GM21786 (cell line): Measurements from ENCODE around the gene KRT7.

Experiments
- ATAC-seq: cut with Tn5 transposase; IDR thresholded peaks from one replicate; pipeline ENCODE4 v1.9.1; 2021; ENCODE audit not compliant: unreplicated experiment

Gene KRT7

DNA sequence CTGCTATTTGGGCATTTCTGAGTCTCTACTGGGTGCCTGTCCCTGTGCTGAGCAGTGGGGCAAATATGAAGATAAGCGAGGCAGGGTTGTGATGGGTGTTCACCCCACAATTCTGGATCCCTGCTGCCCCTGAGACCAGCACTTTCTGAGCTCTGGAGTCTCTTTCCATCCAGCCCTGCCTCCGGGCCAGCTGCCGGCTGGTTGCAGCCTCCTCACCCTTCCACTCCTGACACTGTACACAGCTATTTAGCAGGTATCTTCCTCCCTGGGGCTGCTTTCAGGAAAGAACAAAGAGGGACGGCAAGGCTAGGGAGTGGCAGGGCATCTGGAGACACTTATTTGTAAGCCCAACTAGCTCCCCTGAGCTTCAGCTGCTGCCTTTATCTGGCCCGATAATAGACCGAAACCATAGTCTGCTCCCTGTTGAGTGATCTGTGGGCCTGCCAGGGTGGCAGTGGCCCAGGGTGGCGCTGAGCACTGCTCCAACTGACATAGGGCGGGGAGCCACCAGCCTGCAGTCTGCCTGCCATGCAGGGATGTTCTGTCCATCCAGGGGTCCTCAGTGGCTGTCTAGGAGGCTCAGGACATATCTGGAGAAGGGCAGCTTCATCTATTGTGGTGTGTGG lies 33.6 kb upstream of the KRT7 start:
- ATAC-seq, result no peak

DNA sequence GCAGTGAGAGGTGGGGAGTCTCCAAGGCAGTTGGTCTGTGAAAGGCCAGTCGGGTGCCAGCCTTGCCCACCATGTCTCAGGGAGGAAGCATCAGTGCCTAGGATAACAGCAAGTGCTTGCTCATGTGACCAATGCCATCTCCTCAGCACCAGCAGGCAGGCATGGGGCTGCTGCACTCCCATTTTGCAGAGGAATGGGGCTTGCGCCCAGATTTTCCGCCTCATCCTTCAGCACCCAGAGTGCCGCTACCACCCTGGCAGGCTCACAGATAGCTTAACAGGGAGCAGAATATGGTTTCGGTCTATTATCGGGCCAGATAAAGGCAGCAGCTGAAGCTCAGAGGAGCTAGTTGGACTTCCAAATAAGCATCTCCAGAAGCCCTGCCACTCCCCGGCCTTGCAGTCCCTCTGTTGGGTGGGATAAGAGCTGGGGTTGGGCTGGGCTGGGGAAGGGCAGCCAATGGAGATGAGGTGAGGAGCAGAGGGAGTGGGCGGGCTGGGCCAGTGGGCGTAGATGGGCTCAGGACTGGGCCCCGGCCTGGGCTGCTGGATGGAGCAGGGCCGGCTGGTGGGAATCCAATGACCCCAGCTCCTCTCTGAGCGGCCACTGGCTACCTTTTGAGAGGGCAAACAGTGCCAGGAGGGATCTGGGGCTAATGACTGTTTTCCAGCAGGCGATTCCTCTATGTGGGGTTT lies 32.8 kb upstream of the KRT7 start:
- ATAC-seq, result no peak

GRCh38 chr12:52200781-52201450 lies 32.1 kb upstream of the KRT7 start:
- no peak for ATAC-seq

DNA sequence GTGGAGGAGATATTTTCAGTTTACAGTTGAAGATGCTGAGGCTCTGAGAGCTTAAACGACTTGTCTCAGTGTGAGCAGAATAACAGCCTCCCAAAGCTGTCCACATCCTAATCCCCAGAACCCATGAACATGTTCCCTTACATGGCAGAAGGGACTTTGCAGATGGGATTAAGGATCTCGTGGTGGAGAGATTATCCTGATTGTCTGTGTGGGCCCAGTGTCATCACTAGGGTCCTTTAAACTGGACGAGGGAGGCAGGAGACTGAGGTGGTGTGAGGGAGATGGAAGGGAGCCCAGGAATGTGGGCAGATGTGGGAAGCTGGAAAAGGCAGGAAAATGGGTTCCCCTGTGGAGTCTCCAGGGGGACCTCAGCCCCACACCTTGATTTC lies 31.6 kb upstream of the KRT7 start:
- no peak for ATAC-seq

- ATAC-seq, result no peak
These were observed 30.5 kb upstream of the KRT7 start for GRCh38 chr12:52202361-52203078.

- no peak for ATAC-seq
These were observed 29.7 kb upstream of the KRT7 start for GRCh38 chr12:52203079-52203921.

DNA sequence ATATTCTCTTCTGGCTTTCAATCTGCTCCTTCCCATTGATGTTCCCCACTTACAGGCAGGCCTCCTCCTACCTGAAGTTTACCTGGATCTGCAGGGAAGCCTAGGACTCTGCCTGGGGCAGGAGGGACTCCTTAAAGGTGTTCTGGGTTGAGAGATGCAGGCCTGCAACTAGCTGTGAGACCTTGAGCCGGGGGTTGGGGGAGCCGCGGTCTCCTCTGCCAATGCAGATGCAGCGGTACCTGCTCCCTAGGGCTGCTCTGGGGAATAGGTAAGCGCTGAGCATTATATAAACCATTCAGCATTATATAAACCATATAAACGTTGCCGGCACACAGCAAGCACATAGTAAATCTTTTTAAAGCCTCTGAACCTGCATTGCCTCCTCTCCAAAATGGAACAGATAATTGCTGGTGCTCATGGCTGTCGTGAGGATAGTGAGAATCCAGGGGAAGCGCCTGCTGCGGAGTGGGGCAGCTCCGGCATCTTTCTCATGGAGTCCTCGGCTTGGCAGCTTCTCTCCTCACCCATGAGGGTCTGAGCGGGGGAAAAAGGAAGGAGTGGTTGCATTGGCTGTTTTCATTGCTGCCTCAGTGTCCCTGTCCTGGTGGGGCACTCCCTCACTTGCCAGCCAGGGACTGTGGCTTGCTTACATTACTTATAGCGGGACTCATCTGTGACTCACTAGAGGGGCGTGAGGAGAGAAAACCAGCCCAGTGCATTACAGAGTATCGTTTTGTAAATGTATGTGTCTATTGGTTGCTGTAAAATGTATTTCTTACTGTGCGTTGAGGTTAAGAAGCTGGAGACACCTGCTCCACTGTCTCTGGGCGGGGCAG lies 28.7 kb upstream of the KRT7 start:
- no peak for ATAC-seq

DNA sequence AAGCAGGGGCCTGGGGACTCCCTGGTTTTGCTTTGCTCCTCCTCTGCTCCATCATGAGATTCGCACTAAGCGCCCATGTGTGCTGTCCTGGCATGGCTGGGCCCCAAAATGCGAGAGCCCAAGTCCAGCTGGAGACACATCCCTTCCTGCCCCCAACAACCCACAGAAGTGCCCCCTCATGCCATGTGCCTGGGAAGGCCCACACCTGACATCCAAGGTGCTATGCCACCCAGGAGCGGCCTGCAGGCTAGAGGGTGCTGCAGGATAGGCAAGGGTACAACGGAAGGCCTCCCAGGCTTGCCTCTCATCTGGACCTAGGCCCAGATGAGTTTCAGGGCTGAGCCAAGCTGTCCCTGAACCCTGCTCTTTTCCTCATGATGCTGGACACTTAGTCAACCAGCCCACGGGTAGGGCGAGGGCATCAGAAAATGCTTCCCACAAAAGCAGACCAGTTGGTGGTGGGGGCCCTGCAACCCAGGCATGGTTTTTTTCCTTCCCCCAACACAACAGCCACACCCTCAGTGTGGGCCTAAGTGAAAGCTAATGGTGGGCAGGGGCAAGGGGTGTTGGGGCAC lies 28.0 kb upstream of the KRT7 start:
- no peak for ATAC-seq

DNA sequence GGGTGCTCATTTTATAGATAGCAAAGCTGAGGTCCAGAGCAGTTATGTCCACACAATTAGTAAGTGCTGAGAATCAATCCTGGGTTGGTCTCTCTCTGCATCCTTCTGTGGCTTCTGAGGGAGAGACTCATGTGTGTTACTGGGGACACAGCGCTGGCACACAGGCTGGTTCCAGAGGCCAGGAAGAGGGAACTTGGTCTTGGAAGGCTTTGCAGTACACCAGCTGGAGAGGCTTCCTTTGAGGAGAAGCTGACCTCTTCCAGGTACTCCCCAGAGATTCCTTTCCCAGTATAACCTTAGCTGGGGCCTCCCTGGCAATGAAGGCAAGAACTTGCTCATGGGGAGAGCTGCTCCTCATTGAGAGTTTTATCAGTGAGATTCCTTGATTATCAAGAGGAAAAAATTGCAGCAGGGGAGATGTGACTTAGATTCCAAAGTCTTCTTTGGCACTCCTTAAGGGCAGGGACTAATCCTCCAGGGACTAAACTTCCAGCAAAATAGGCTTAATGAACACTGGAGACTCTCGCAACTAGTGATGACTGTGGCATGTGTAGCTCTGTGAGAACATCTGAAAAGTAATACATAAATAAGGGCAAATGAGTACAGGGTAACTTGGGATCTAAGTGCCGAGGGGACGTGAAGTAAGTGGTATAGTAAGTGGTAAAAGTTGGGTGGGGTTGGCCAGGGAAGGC lies 27.3 kb upstream of the KRT7 start:
- no peak for ATAC-seq

GRCh38 chr12:52206304-52207040 lies 26.6 kb upstream of the KRT7 start:
- ATAC-seq, result no peak

- ATAC-seq, result no peak
These were observed 25.9 kb upstream of the KRT7 start for GRCh38 chr12:52207106-52207505.

DNA sequence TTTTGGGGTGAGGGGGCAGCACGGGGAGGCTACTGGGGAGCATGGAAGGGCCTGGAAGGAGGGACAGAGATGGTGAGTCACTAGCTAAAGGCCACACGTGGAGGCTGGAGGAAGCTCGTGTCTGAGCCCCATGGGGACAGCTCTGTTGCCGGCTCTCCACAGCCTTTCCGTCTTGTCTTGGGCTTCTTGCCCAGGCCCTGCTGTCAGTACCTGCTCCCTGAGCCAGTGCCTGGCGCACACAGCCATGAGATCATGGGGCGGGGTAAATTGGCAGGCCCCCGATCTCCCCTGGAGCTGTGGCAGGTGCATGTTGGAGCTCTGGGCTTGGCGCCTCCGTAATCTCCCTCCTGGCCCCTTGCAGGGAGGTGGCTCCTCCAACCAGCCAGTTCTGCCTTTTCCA lies 25.1 kb upstream of the KRT7 start:
- ATAC-seq, result no peak

GRCh38 chr12:52208424-52209165 lies 24.4 kb upstream of the KRT7 start:
- no peak for ATAC-seq

DNA sequence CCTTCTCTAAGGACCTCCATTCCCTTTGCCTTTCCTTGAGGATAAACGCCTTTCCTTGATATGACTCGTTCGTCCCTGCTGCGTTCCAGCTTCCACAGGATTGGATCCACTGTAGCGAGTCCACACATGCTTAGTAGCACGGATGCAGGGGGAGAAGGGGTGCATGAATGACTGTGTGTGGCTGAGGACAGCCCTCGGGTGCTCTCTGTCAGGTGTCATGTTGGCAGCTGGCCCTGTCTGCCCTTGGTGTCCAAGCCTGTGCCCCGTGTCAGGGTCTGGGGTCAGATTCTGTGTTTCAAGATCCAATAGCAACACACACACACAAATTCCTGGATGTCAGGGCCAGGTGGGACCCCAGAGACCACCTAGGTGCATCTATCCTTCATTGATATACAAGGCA lies 23.7 kb upstream of the KRT7 start:
- ATAC-seq, result no peak

GRCh38 chr12:52210186-52210924 lies 22.7 kb upstream of the KRT7 start:
- no peak for ATAC-seq

- no peak for ATAC-seq
These were observed 22.0 kb upstream of the KRT7 start for GRCh38 chr12:52210925-52211650.
